Thyroid gland (tissue), 4 donors: Measurements from ENCODE around the gene GPR37. TPM values are rescaled to one million over a fixed set of nuclear protein-coding genes. Genes with fewer than 3 reads are reported as not detected.

Experiments used
- DNase-seq, 2 donors: peaks; one replicate each; pipeline ENCODE4 v3.0.0-alpha.2; 2019
- H3K27ac ChIP-seq, 3 donors: fragments of 200-600 bp; sonication (generic); 1 replicate in 2 of 3; 2 replicates in 1 of 3; pipeline ENCODE4 v1.5.1; 2016 to 2019; ENCODE audit warnings: mild to moderate bottlenecking in 1 of 3, moderate library complexity in 1 of 3
- H3K27me3 ChIP-seq: fragments of 200-600 bp; sonication (generic); one replicate; pipeline ENCODE4 v1.5.1; 2019
- H3K36me3 ChIP-seq, 2 donors: fragments of 200-600 bp; sonication (generic); one replicate each; pipeline ENCODE4 v1.5.1; 2016 to 2019
- H3K4me1 ChIP-seq, 2 donors: fragments of 200-600 bp; sonication (generic); one replicate each; pipeline ENCODE4 v1.5.1; 2017 to 2019
- H3K4me3 ChIP-seq, 3 donors: fragments of 200-600 bp; sonication (generic); replicated peaks in 1 of 3; 1 replicate in 2 of 3; 2 replicates in 1 of 3; pipeline ENCODE4 v1.5.1; 2016; ENCODE audit warnings: mild to moderate bottlenecking in 1 of 3
- H3K9me3 ChIP-seq: fragments of 200-600 bp; sonication (generic); one replicate; pipeline ENCODE4 v1.5.1; 2017
- CTCF ChIP-seq, 6 experiments: fragments of 200-600 bp in 3 of 6; fragments of 450-650 bp in 3 of 6; sonication (generic) in 3 of 6; IDR thresholded peaks; one replicate each; pipeline ENCODE4 v1.5.1; 2016 to 2019; ENCODE audit warnings: antibody characterized with exemption in 6 of 6, mild to moderate bottlenecking in 2 of 6, inconsistent platforms in 1 of 6, moderate library complexity in 1 of 6
- POLR2A ChIP-seq, 2 donors: fragments of 450-650 bp; IDR thresholded peaks; one replicate each; pipeline ENCODE4 v1.6.1; 2017; ENCODE audit warnings: antibody characterized with exemption in 2 of 2, mild to moderate bottlenecking in 2 of 2, moderate library complexity in 1 of 2
- WGBS, 2 donors: methylation state at CpG; one replicate each; pipeline ENCODE4 v1.1.5; 2017; 5-methylcytosine and 5-hydroxymethylcytosine counted together
- intact Hi-C: fragments of 100-400 bp; cut with DNase I; formaldehyde crosslinking; loops from one replicate; pipeline ENCODE4 v1.15.1; 2023
- total RNA-seq, 4 donors: library from RNA; depleted of rRNA; stranded (reverse); fragments of >200 nt; gene quantifications; one replicate each; pipeline ENCODE4 v1.2.3, GENCODE V29; 2016

The GPR37 gene
- total RNA-seq, 4 donors from 2014 or later, result 0.13 to 0.22 (median 0.20) TPM; not detected in 1

GRCh38 chr7:124769136-124769535, 3.5 kb upstream of the GPR37 start:
- Histone ChIP-seq H3K36me3 (no peaks in the 10 kb centered on the region), H3K27me3 (peaks cover 4% of the 10 kb centered on the region), H3K9me3 (no peaks in the 10 kb centered on the region), H3K4me3 (no peak overlapping the region), H3K4me1 (peaks cover 8 to 21% of the 10 kb centered on the region in 2 donors), H3K27ac (no peak overlapping the region)
- WGBS, 2 donors, result 86 to 88% methylated on average over 1 of the region's 1 CpG
- no peak for DNase-seq
- TF ChIP-seq POLR2A (IDR thresholded peaks at IDR 0.05) (no peak), CTCF (IDR thresholded peaks at IDR 0.05) (no peak)
- intact Hi-C loops, result no loop called here

GRCh38 chr7:124768525-124768924, 2.9 kb upstream of the GPR37 start:
- H3K4me3 ChIP-seq, result no peak overlapping the region
- no peak for DNase-seq
- WGBS, 2 donors, result 61 to 74% methylated on average over 1 of the region's 1 CpG
- H3K27me3 ChIP-seq, result peaks cover 4% of the 10 kb centered on the region
- no peak overlapping the region for H3K27ac ChIP-seq
- intact Hi-C loops, result no loop called here
- no peak for TF ChIP-seq CTCF (IDR thresholded peaks at IDR 0.05)
- TF ChIP-seq POLR2A (IDR thresholded peaks at IDR 0.05), result no peak
- H3K4me1 ChIP-seq, result peaks cover 8 to 21% of the 10 kb centered on the region in 2 donors
- H3K9me3 ChIP-seq, result no peaks in the 10 kb centered on the region
- H3K36me3 ChIP-seq, result no peaks in the 10 kb centered on the region

- peaks cover 4% of the 10 kb centered on the region for H3K27me3 ChIP-seq
- H3K36me3 ChIP-seq, result no peaks in the 10 kb centered on the region
- WGBS, 2 donors, result 2% methylated on average over 23 to 25 of the region's 26 CpGs
- TF ChIP-seq POLR2A (IDR thresholded peaks at IDR 0.05) (no peak), CTCF (IDR thresholded peaks at IDR 0.05) (no peak)
- peaks cover 8 to 21% of the 10 kb centered on the region in 2 donors for H3K4me1 ChIP-seq
- peak in 1 of 2 donors; percentile 21 for DNase-seq
- intact Hi-C loops, result no loop called here
- H3K4me3 ChIP-seq, result peak overlapping the region in 2 of 3 donors; percentile 25 to 31
- H3K9me3 ChIP-seq, result no peaks in the 10 kb centered on the region
- no peak overlapping the region for H3K27ac ChIP-seq
These were observed 668 bp downstream of the GPR37 start for GRCh38 chr7:124764847-124765400.

GRCh38 chr7:124764051-124764846, 1.3 kb downstream of the GPR37 start:
- intact Hi-C loops, result no loop called here
- WGBS, 2 donors, result 20 to 21% methylated on average over 25 to 32 of the region's 48 CpGs
- H3K4me1 ChIP-seq, result peaks cover 8 to 21% of the 10 kb centered on the region in 2 donors
- H3K36me3 ChIP-seq, result no peaks in the 10 kb centered on the region
- no peak overlapping the region for H3K27ac ChIP-seq
- no peak for TF ChIP-seq POLR2A (IDR thresholded peaks at IDR 0.05)
- no peak for TF ChIP-seq CTCF (IDR thresholded peaks at IDR 0.05)
- peaks cover 4% of the 10 kb centered on the region for H3K27me3 ChIP-seq
- peak overlapping the region in 1 of 3 donors; percentile 12 for H3K4me3 ChIP-seq
- DNase-seq, result no peak
- no peaks in the 10 kb centered on the region for H3K9me3 ChIP-seq

- H3K27ac ChIP-seq, result no peak overlapping the region
- intact Hi-C loops, result no loop called here
- H3K4me3 ChIP-seq, result no peak overlapping the region
- peaks cover 4% of the 10 kb centered on the region for H3K27me3 ChIP-seq
- DNase-seq, result peak in 1 of 2 donors; percentile 9
- 57% methylated on average over 4 of the region's 4 CpGs for WGBS, 2 donors
- no peaks in the 10 kb centered on the region for H3K9me3 ChIP-seq
- no peaks in the 10 kb centered on the region for H3K36me3 ChIP-seq
- peaks cover 8 to 21% of the 10 kb centered on the region in 2 donors for H3K4me1 ChIP-seq
- TF ChIP-seq POLR2A (IDR thresholded peaks at IDR 0.05), result no peak
- no peak for TF ChIP-seq CTCF (IDR thresholded peaks at IDR 0.05)
These were observed 2.9 kb downstream of the GPR37 start for GRCh38 chr7:124762611-124763143.
